NCI-H187 treated with DMSO at 0.1 percent for 48 hours (cell line): ENCODE results near the gene TNF.

Source experiments
- DNase-seq: peaks from one replicate; lab custom pipeline; 2025; lab: John Stamatoyannopoulos, UW

Gene TNF

GRCh38 chr6:31573239-31574105 is 1.9 kb upstream of the TNF start:
- DNase-seq: no peak

GRCh38 chr6:31574106-31575061 is 981 bp upstream of the TNF start:
- DNase-seq: no peak

- DNase-seq: no peak
Observed at GRCh38 chr6:31575952-31576685, 754 bp downstream of the TNF start.

- no peak for DNase-seq
Observed at GRCh38 chr6:31576897-31577578, 1.7 kb downstream of the TNF start.

GRCh38 chr6:31577579-31577966 is 2.2 kb downstream of the TNF start:
- no peak for DNase-seq

- DNase-seq: no peak
Observed at GRCh38 chr6:31578184-31579118, 3.1 kb downstream of the TNF start.

- DNase-seq: no peak
Observed at GRCh38 chr6:31579119-31579505, 3.7 kb downstream of the TNF start.

- no peak for DNase-seq
Observed at GRCh38 chr6:31579546-31580437, 4.4 kb downstream of the TNF start.

- DNase-seq: no peak
Observed at GRCh38 chr6:31580438-31580740, 5.0 kb downstream of the TNF start.

GRCh38 chr6:31580807-31581433 is 5.6 kb downstream of the TNF start:
- no peak for DNase-seq

GRCh38 chr6:31581434-31582229 is 6.3 kb downstream of the TNF start:
- DNase-seq: no peak

GRCh38 chr6:31582230-31582643 is 6.9 kb downstream of the TNF start, which contains the start of gene LTB:
Gene LTB, minus strand, starts transcription at chr6:31582424. Its CDS starts 7 bp downstream, at chr6:31582417.
- DNase-seq: no peak

GRCh38 chr6:31585491-31585890 is 10.1 kb downstream of the TNF start:
- DNase-seq: no peak

- no peak for DNase-seq
Observed at GRCh38 chr6:31586008-31586407, 10.6 kb downstream of the TNF start, which contains the start of gene LST1. Gene LST1, plus strand, starts transcription at chr6:31586277. Its CDS starts 1,023 bp downstream, at chr6:31587300.

GRCh38 chr6:31586599-31587281 is 11.4 kb downstream of the TNF start:
- DNase-seq: no peak

GRCh38 chr6:31587791-31588777 is 12.7 kb downstream of the TNF start:
- no peak for DNase-seq
